Osteocyte (in vitro differentiated cells): ENCODE results near the gene MX2. TPM values are rescaled to one million over a fixed set of nuclear protein-coding genes. Genes with fewer than 3 reads are reported as not detected.

Source experiments
- DNase-seq: peaks from one replicate; pipeline ENCODE4 v3.0.0; 2021; ENCODE audit warnings: mixed read lengths; ENCODE audit not compliant: unreplicated experiment; ENCODE audit errors: extremely low spot score
- H3K27ac Mint-ChIP-seq: one replicate; pipeline ENCODE4 v1.8.0; 2021; ENCODE audit warnings: mild to moderate bottlenecking, mixed read lengths; ENCODE audit not compliant: unreplicated experiment
- H3K27me3 Mint-ChIP-seq: one replicate; pipeline ENCODE4 v1.8.0; 2021; ENCODE audit warnings: mixed read lengths; ENCODE audit not compliant: unreplicated experiment
- H3K36me3 Mint-ChIP-seq: one replicate; pipeline ENCODE4 v1.8.0; 2021; ENCODE audit warnings: mixed read lengths; ENCODE audit not compliant: unreplicated experiment
- H3K4me1 Mint-ChIP-seq: one replicate; pipeline ENCODE4 v1.8.0; 2021; ENCODE audit warnings: mixed read lengths; ENCODE audit not compliant: unreplicated experiment
- H3K4me3 Mint-ChIP-seq: one replicate; pipeline ENCODE4 v1.8.0; 2021; ENCODE audit warnings: mild to moderate bottlenecking, moderate library complexity, mixed read lengths; ENCODE audit not compliant: unreplicated experiment
- H3K9me3 Mint-ChIP-seq: one replicate; pipeline ENCODE4 v1.8.0; 2021; ENCODE audit warnings: mixed read lengths; ENCODE audit not compliant: unreplicated experiment
- total RNA-seq: library from RNA; stranded (reverse); gene quantifications from 2 replicates; pipeline ENCODE4 v1.2.1, GENCODE V29; 2021
- TF ChIP-seq, protein P1 (sequence below): fragments of 200-600 bp; sonication (generic); IDR thresholded peaks from 2 replicates; pipeline ENCODE4 v1.5.0; 2021; ENCODE audit warnings: antibody characterized with exemption, mild to moderate bottlenecking, moderate library complexity

The MX2 gene
- total RNA-seq, 1 donor from 2014 or later: not detected

- H3K4me1 Mint-ChIP-seq: no peaks in the 10 kb centered on the region
- TF ChIP-seq, protein P1, sequence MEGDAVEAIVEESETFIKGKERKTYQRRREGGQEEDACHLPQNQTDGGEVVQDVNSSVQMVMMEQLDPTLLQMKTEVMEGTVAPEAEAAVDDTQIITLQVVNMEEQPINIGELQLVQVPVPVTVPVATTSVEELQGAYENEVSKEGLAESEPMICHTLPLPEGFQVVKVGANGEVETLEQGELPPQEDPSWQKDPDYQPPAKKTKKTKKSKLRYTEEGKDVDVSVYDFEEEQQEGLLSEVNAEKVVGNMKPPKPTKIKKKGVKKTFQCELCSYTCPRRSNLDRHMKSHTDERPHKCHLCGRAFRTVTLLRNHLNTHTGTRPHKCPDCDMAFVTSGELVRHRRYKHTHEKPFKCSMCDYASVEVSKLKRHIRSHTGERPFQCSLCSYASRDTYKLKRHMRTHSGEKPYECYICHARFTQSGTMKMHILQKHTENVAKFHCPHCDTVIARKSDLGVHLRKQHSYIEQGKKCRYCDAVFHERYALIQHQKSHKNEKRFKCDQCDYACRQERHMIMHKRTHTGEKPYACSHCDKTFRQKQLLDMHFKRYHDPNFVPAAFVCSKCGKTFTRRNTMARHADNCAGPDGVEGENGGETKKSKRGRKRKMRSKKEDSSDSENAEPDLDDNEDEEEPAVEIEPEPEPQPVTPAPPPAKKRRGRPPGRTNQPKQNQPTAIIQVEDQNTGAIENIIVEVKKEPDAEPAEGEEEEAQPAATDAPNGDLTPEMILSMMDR: no peak
- no peak for DNase-seq
- no peaks in the 10 kb centered on the region for H3K36me3 Mint-ChIP-seq
- H3K27ac Mint-ChIP-seq: no peak overlapping the region
- no peaks in the 10 kb centered on the region for H3K27me3 Mint-ChIP-seq
- no peak overlapping the region for H3K4me3 Mint-ChIP-seq
- H3K9me3 Mint-ChIP-seq: no peaks in the 10 kb centered on the region
These were observed 91.4 kb downstream of the MX2 start for GRCh38 chr21:41453198-41453597.

DNA sequence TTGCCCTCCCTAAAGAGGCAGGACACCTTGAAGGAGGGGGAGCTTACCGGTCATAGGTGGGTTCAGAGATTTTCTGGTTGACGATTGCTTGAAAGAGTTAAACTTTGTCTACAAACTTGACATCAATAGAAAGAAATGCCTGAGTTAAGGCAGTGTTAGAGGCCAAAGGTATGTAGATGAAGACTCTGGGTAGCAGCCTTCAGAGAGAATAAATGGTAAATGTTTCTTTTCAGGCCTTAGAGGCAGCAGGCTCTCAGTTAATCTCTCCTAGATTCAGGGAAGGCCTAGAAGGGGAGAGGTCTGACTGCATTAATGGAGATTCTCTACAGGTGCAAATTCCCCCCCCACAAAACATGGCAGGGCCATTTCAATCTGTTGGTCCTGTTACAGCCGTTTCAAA lies 91.9 kb downstream of the MX2 start:
- TF ChIP-seq, protein P1: no peak
- no peak for DNase-seq
- H3K4me1 Mint-ChIP-seq: no peaks in the 10 kb centered on the region
- H3K36me3 Mint-ChIP-seq: no peaks in the 10 kb centered on the region
- H3K27me3 Mint-ChIP-seq: no peaks in the 10 kb centered on the region
- no peak overlapping the region for H3K27ac Mint-ChIP-seq
- no peak overlapping the region for H3K4me3 Mint-ChIP-seq
- no peaks in the 10 kb centered on the region for H3K9me3 Mint-ChIP-seq

DNA sequence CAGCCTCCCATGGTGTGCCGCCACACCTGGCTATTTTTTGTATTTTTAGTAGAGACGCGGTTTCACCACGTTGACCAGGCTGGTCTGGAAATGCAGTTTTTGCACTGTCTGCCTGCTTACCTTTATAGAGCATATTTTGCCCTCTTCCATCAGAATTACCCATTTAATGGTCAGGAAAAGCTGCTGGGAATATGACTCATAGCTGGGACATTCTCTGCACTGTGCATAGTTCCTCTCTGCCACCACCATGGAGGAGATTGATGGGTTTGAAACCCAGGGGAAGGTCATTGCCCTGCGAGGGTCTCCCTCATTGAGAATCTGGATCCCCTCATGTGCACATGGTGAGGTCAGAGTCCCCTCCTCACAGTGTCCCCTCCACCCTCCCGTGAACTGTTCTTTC lies 96.3 kb downstream of the MX2 start:
- H3K4me1 Mint-ChIP-seq: peaks cover 8% of the 10 kb centered on the region
- H3K9me3 Mint-ChIP-seq: no peaks in the 10 kb centered on the region
- no peak for DNase-seq
- no peak overlapping the region for H3K27ac Mint-ChIP-seq
- no peak overlapping the region for H3K4me3 Mint-ChIP-seq
- H3K27me3 Mint-ChIP-seq: no peaks in the 10 kb centered on the region
- H3K36me3 Mint-ChIP-seq: no peaks in the 10 kb centered on the region
- TF ChIP-seq, protein P1: no peak

GRCh38 chr21:41458559-41458958 lies 96.7 kb downstream of the MX2 start:
- H3K4me1 Mint-ChIP-seq: peaks cover 8% of the 10 kb centered on the region
- no peak for DNase-seq
- H3K27ac Mint-ChIP-seq: no peak overlapping the region
- no peaks in the 10 kb centered on the region for H3K36me3 Mint-ChIP-seq
- no peak overlapping the region for H3K4me3 Mint-ChIP-seq
- no peaks in the 10 kb centered on the region for H3K9me3 Mint-ChIP-seq
- TF ChIP-seq, protein P1: no peak
- H3K27me3 Mint-ChIP-seq: no peaks in the 10 kb centered on the region

Other genes with a start within 250 kb of the MX2 start
- 49.5 and 55.4 TPM in 2 replicates for gene BACE2, start 193.9 kb upstream of the MX2 start, total RNA-seq
- gene FAM3B, start 45.2 kb upstream of the MX2 start, total RNA-seq: not detected in 2 replicates
- 4.0 and 5.0 TPM in 2 replicates for gene MX1, start 64.2 kb downstream of the MX2 start, total RNA-seq
- gene TMPRSS2, start 146.1 kb downstream of the MX2 start, total RNA-seq: 0.21 and 1.7 TPM in 2 replicates